HG02623 (cell line): ENCODE data around the gene HHIP.

ENCODE experiments used
- ATAC-seq: cut with Tn5 transposase; IDR thresholded peaks from one replicate; pipeline ENCODE4 v1.9.1; 2021; ENCODE audit warnings: moderate library complexity; ENCODE audit not compliant: unreplicated experiment

HHIP gene, protein sequence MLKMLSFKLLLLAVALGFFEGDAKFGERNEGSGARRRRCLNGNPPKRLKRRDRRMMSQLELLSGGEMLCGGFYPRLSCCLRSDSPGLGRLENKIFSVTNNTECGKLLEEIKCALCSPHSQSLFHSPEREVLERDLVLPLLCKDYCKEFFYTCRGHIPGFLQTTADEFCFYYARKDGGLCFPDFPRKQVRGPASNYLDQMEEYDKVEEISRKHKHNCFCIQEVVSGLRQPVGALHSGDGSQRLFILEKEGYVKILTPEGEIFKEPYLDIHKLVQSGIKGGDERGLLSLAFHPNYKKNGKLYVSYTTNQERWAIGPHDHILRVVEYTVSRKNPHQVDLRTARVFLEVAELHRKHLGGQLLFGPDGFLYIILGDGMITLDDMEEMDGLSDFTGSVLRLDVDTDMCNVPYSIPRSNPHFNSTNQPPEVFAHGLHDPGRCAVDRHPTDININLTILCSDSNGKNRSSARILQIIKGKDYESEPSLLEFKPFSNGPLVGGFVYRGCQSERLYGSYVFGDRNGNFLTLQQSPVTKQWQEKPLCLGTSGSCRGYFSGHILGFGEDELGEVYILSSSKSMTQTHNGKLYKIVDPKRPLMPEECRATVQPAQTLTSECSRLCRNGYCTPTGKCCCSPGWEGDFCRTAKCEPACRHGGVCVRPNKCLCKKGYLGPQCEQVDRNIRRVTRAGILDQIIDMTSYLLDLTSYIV

DNA sequence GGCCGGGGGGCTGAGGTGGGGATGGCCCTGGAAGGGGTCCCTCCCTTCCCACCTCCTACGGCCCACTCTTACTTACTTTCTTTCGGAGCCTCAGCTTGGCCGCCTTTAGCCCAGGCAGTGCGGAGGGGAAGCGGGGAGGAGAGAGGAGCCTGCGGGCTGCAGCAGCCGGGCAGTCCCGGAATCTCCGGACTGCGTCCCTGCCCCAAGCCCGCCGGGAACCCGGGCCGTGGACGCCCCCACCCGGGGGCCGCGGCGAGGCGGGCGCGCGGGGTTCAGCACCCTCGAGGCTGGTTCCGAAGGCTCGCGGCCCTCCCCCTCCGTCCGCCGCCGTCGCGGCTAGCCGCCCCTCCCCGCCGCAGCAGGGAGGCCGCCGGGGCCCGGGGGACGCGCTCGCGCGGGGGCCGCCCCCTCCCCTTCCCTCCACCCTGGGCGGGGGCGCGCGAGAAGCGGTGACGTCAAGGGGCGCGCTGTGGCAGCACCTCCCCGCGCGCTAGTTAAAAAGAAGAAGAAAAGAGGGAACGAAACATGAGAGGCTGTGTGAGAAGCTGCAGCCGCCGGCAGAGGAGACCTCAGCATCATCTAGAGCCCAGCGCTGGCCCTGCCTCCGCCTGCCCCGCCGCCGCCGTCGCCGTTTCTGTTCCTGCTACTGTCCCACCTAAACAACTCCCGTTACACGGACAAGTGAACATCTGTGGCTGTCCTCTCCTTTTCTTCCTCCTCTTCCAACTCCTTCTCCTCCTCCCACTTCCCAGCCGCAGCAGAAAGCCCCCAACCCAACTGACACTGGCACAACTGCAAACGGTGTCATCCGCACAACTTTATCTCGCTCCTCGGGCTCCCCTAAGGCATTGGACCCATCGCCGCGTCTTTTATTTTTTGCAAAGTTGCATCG is at the start of gene HHIP:
TSS of gene HHIP (plus strand) at position 526 of the 892 bp plus-strand sequence. CDS start 520 bp downstream, outside the sequence.
- no peak for ATAC-seq

DNA sequence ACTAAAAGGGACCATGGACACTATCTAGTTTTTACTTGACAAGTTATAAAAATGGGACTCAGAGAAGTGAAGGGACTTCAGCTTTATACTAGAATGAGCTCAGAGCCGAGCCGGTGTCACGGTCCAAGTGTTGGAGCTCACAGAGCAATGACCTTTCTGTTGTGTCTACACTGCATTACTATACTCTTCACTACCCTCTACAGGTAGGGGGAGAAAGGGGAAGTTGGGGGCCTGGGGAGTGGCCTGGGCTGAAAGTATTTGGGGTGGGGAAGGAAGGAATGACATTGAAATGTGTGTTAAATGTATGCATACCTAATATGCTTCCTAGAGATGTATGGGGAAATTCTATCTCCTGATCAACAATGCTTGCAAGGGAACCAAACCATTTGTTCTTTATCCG is 48.8 kb upstream of the HHIP start:
- no peak for ATAC-seq

DNA sequence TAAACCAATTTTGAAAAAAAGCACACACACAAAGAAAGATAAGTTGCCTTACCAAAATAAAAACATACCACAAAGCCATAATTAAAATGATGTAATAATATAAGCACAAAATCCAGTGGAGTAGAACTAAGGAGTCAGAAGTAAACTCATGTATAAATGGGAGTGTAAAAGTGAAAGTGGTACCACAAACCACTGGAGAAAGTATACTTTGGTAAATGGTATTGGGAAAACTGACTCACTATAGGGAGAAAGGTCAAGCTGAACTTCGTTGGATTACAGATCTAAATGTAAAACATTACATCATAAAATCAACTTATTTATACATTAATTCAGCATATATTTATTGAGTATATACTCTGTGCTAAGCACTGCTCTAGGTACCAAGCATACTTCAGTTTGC is 46.3 kb upstream of the HHIP start:
- no peak for ATAC-seq

DNA sequence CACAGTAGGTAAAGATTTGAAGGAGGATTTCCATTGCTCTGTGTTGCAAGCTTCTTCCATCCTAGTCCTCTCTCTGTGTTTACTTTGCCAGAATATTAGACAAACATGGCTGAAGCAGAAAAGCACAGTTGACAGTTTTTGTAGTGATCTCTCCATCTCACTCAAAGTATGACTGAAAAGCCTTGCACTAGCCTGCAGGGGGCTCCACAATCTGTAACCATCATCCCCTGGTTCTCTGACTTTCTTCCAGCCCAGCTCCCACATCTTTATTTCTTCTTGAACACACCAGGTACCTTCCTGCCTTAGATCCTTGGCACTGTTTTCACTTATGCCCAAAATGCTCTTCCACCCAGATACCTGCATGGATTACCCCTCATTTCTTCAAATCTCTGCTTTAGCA is 34.1 kb upstream of the HHIP start:
- peak; percentile 76 for ATAC-seq

DNA sequence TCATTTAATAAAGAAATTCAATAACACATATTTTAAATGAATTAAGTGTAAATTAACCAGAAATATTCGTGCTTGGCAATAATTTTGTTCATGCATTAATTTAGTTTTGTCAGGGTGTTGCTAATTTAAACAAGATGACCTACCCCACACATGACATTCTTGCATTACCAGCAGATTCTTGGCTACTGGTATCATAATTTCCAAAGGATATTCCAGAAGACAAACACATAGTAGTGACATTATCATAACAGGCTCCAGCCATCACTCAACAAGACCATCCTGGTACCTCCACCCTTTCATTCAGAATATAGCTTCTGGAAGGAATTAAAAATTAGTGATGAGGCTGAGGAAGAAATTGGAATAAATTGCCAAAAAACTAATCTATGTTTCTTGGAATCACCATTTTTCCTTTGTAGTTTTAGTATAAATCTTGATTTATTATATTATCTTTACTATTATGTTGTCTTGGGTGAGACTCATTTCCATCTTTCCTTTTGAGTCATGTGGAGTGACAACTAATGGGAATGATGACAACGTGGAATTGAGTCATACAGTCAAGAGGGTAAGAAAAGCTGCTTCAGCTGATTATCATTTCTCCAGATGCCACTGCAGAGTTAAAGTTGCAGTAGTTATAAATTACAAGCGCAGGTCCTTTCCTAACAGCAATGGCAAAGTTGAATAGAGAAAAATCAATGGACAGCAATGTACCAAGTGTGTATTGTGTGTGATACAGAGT is 30.9 kb upstream of the HHIP start:
- no peak for ATAC-seq

DNA sequence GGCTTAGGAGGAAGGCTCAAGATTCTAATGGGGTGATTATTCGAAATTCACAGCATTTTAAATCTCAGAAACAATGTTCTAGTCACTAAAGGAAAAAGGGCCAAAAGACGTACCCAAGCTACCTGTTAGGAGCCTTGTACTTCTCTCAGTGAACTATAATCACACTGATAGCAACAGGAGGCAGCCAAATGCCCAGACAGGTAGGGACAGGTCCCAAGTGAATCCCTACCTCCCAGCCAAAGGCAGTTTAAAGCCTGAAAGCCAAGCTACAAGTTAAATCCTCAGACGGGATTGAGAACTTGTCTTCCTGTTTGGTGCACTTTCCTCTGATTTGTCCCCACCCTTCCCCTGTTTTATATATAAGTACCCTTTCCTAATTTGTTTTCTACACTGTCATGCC is 24.3 kb upstream of the HHIP start:
- ATAC-seq, result no peak

DNA sequence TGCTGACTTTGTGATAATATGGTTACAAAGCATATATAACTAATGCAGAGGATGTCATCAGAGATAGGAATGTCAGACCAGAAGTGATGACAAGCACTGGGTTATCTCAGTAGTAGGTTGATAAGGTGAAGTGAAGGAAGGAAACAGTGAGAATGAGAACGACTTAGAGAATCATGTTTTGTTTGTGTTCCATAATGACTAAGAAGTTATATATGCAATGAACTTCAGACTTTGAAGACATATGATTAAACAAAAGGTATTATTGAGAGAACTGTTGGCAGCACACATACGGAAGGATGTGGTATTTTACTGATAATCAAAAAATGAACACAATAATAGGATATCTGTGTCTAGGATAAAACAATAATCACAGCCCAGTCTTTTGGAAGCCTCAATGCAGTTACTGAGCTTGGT is 18.3 kb upstream of the HHIP start:
- ATAC-seq, result no peak

DNA sequence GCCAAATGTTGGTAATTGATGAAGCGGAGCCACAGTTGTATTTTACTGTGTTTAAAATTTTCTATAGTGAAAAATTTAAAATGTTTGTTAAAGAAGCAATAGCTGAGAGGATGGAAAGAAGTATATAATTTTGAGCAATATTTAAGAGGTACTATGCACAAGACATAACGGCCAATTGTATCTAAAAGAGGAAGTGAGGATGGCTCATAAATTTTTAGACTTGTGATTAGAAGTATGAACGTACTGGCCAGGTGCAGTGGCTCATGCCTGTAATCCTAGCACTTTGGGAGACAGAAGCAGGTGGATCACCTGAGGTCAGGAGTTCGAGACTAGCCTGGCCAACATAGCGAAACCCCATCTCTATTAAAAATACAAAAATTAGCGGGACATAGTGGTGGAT is 12.7 kb upstream of the HHIP start:
- no peak for ATAC-seq

DNA sequence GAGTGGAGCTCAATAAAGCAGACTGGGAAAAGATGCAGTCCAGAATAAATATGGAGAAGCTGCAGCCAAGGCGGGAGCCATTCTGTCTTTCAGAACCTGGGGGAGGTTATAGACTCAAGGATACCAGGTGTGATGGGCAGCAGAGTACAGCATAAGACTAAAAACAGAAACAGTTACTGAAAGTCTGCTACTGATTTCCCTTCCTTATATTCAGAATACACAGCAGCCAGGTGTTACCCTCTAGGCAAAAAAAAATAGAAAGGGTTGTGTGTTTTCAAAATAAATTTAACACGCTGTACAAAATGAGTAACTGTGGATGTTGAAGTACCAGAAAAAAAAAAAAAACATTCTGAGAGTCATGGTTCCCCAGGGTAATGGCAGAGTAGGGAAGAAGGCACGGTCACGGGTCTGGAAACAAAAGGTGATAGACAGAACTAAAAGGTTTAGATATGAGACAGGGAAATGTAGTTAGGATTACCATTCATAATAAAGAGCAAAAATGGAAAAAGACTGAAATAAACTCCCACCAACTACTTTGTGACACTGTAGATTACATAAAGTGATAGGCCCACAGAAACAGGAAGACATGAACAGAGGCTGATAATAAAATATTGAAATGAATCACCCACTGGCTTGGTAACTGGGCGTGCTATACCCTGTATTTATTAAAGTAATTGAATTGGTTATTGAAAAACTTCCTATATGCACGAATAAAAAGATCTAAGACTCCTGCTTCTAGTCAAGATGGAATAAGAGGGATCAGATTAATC is 10.8 kb upstream of the HHIP start:
- ATAC-seq, result peak; percentile 100

DNA sequence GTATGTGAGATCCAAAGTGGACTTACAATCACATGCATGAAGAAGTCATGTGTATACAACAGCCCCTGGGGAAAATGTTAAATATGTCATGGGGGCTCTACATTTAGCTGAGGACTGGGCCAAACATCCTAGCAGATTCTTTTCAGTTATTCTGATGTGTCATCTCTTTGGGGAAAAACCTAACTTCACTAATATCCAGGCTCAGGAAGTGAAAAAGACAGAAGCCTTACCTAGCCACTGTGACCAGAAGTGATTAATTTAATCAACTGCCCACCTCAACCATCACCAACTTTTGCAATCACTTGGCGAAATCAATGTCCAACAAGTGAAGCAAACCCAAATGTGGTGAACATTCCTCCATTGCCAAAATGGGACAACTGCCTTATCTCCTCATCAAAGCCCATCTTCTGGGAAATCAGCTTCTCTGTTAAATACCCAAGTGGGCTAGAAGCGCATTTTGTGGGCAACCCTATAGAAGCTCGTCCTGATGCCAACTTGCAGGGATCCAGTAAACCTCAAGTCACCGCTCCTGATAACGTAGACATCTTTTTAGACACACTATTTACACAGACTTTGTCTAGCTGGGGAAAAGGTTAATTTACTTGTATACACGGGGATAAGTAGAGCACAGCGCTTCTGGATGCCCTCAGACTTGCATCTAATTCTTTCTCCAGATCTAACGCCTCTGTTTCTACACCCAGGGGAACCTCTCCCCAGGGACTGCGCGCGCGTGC is 1.4 kb upstream of the HHIP start:
- ATAC-seq, result no peak

DNA sequence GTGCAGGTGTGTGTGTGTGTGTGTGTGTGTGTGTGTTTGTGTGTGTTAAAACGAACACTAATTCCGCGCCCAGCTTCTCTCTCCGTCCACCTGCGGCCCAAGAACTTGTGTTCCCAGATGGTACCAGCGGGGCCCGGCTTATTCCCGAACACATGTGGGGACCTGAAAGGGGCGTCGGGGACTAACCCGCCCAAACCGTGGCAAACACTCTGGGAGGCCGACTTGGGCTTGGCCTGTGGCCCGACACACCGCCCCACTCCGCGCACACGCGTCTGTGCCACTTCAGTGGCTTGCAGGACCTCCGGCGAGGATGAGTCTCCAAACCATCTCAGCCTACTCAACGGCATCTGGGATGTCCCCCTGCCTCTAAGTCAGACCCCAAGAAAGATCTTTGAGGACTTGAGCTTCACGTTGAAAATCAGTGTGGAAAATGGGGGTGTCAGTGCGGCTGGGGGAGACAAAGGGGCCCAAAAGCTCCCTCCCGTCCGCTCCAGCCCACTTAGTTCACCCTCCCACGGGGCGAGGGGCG is 790 bp upstream of the HHIP start:
- ATAC-seq, result no peak

DNA sequence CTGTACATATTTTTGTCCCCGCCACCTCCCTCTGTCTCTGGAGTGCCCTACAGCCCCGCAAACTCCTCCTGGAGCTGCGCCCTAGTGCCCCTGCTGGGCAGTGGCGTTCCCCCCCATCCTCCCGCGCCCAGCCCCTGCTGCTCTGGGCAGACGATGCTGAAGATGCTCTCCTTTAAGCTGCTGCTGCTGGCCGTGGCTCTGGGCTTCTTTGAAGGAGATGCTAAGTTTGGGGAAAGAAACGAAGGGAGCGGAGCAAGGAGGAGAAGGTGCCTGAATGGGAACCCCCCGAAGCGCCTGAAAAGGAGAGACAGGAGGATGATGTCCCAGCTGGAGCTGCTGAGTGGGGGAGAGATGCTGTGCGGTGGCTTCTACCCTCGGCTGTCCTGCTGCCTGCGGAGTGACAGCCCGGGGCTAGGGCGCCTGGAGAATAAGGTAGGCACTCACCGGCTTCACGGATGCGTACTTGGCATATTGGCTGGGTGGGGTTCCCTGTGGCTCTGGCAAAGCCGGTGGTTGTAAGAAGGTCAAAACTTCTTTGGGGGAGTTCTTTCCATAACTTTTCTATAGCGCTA is 653 bp downstream of the HHIP start:
- no peak for ATAC-seq

DNA sequence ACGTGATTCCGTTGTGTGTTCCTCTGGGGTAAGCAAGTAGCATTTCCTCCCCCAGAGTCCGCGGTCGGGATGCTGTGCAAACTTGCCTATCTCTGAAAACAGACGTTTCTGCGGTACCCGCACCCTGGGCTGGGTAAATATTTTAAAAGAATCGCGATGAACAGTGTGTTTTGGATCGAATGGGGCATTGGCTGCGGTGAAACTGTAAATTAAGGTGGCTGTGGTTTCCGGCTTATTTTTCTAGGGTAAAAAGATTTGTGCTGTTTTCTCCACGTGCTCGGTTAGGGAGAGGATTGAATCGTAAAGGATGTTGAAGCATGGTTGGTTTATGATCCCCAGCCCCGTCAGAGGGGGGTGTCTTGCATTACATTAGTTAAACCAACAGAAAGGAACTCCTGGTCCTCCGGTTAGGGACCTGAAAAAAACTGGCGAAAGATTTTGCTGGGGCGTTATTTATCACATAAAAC is 1.2 kb downstream of the HHIP start:
- ATAC-seq, result no peak

DNA sequence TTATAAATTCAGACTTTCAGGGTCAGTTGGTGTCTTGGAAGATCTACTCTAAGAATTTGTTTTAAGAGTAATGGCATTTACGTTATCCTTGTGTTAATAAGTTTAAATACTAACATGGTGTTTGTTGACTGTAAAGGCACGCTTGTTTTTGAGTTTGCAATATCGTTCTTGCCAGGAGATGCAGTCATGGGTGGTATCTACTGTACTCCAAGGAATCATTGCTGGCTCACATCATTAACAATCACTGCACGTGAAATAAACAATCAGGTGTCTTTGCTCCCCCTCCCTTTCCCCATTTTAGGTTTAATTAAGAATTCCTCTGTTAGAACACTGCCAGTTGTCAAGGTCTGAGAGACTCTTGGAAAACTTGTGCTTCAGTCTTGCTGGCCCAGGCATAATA is 1.6 kb downstream of the HHIP start:
- no peak for ATAC-seq

DNA sequence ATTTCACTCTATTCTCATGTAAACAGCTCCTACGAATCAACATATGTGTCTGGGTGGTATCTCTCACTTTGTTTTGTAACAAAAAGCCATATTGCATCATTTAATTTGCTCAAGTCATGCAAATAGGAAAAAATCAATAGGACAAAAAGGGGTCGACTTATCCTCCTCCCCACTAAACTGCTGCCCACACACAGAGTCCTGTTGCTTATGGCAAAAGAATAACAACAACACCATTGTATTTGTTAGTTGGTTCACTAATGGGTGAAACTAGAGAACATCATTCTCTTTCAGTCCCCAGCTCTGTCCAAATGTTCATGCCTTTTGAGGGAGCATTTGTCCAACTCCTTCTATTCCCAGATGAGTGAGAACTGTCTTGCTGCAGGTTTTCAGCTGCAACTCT is 2.1 kb downstream of the HHIP start:
- no peak for ATAC-seq

DNA sequence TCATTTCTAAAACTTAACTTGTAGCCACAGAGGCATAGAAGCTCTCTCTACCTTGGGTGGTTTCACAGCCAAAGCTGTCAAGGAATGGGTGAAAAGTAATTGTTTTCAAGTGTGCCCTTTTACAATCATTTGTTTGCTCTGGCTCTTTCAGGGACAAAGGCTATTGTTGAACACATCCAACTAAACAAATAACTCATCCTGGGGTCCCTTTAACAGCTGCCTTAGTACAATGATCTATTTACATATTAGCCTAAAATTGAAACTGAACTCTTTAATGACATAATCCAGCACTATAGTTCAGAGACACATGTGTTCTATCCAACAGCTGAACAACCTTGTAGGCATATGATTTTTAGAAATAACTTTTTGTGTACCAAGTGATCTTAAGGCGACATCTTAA is 3.7 kb downstream of the HHIP start:
- no peak for ATAC-seq

DNA sequence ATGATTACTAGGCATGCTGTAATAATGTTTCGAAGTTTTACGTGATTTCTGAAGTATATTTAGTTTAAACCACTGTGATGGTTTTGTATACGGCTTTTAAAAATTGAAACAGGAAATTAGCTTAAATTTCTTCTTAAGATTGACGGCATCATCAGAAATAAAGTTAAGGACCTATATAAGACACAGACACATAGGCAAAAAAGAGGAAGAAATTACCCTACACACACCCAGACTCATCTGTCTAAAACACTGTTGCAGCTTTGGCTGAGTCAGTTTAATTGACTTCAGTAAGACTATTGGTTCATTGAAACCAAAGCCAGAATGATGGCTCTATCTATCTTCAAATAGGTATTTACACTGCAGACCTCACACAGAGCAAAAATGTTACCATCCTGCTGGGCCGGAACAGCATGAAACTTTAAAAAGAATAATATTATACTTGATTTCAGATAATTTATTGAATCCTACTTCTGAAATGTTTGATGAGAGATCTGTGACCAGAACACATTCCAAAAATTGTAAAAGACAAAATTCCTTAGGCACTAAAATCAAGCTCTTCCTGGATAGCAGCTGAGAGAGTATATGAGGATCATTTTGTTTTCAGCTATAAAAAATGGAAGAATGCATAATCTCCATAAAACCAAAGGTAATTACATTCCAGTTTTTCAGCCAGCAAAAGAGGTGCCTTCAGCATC is 4.5 kb downstream of the HHIP start:
- no peak for ATAC-seq
